AG04450 (cell line): ENCODE results near the gene SAE1. TPM values are rescaled to one million over a fixed set of nuclear protein-coding genes. Genes with fewer than 3 reads are reported as not detected.

ENCODE experiments used
- CTCF ChIA-PET: fragments of 300-600, 350-600 bp; formaldehyde crosslinking; extraction: SDS; loops from one replicate; lab custom pipeline; 2022; ENCODE audit warnings: antibody characterized with exemption, inconsistent platforms; lab: Charles Lee
- POLR2A ChIA-PET: fragments of 350-600 bp; formaldehyde crosslinking; extraction: SDS; loops from one replicate; lab custom pipeline; 2021; ENCODE audit warnings: antibody characterized with exemption, inconsistent platforms; lab: Yijun Ruan, JAX
- DNase-seq: peaks from one replicate; pipeline ENCODE4 v3.0.0-alpha.2; 2011; ENCODE audit warnings: low read depth, low spot score
- H3K27ac ChIP-seq: one replicate; pipeline ENCODE4 v1.5.1; 2012; ENCODE audit warnings: low read depth, low read length, control low read depth
- H3K27me3 ChIP-seq: one replicate; pipeline ENCODE4 v1.6.0; 2012; ENCODE audit warnings: low read length; ENCODE audit not compliant: control insufficient read depth, insufficient read depth
- H3K4me3 ChIP-seq: 2 replicates; pipeline ENCODE4 v1.5.1; 2011; ENCODE audit warnings: mild to moderate bottlenecking, low read depth, low read length, control low read depth
- H3K9me3 ChIP-seq: 2 replicates; pipeline ENCODE4 v1.5.1; 2012; ENCODE audit warnings: low read length; ENCODE audit not compliant: control insufficient read depth, insufficient read depth
- polyA plus RNA-seq: library from polyadenylated mRNA; depleted of rRNA; stranded (reverse); fragments of >200 nt; gene quantifications from 2 replicates; pipeline ENCODE4 v1.2.3, GENCODE V29; 2011
- TF ChIP-seq, protein P1 (sequence below): IDR thresholded peaks from 2 replicates; pipeline ENCODE4 v1.5.1; 2011; ENCODE audit warnings: low read depth, low read length, control low read depth, inconsistent platforms

Gene SAE1
- polyA plus RNA-seq, 1 experiment: 165 TPM

DNA sequence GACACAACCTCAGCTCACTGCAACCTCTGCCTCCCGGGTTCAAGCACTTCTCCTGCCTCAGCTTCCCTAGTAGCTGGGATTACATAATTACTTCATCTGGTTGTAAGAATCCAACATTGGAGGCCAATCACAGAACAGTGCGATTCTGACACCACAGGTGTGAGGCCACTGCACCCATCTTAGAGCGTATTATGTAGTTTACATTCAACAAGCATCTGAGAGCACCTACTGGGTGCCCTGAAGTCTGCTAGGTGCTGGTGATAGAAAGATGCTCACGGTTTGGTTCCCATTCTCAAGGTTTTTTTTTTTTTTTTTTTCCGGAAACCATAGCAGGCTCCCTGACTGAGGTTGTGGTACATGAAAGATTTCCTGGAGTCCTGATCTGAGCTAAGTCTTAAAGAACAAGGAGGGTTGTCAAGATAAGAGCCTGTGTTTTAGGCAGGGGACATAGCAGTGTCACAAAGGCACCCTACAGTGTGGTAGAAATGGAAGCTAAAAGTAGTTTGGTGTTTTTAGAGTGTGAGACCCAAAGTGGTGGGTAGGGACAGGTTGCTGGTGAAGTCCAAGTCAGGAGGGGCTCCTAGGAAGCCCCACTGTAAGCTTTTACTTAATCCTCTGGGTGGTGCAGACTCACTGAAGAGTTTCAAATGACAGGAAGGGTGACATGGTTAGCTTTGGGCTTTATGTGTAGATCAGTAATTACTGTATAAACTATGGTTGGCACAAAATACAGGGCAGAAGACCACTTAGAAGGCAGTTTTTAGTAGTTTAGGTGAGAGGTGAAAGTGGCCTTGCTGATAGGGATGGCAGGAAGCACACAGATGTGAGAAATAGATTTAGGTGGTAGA lies 15.2 kb downstream of the SAE1 start:
- Histone ChIP-seq H3K27ac (no peak overlapping the region), H3K4me3 (no peak overlapping the region), H3K27me3 (no peaks in the 10 kb centered on the region), H3K9me3 (no peaks in the 10 kb centered on the region)
- DNase-seq: no peak
- CTCF ChIA-PET: interaction anchor here (0.5 to 12.7 kb wide), 5 partner anchors 12 to 282 kb away, joined by 3 to 351 read pairs (median 4); partner anchors contain the start of gene SAE1
- TF ChIP-seq, protein P1, sequence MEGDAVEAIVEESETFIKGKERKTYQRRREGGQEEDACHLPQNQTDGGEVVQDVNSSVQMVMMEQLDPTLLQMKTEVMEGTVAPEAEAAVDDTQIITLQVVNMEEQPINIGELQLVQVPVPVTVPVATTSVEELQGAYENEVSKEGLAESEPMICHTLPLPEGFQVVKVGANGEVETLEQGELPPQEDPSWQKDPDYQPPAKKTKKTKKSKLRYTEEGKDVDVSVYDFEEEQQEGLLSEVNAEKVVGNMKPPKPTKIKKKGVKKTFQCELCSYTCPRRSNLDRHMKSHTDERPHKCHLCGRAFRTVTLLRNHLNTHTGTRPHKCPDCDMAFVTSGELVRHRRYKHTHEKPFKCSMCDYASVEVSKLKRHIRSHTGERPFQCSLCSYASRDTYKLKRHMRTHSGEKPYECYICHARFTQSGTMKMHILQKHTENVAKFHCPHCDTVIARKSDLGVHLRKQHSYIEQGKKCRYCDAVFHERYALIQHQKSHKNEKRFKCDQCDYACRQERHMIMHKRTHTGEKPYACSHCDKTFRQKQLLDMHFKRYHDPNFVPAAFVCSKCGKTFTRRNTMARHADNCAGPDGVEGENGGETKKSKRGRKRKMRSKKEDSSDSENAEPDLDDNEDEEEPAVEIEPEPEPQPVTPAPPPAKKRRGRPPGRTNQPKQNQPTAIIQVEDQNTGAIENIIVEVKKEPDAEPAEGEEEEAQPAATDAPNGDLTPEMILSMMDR: no peak
- POLR2A ChIA-PET: interaction anchor here (0.8 kb wide), 1 partner anchor 80 kb away, joined by 3 read pairs; no protein-coding TSS in a partner anchor

DNA sequence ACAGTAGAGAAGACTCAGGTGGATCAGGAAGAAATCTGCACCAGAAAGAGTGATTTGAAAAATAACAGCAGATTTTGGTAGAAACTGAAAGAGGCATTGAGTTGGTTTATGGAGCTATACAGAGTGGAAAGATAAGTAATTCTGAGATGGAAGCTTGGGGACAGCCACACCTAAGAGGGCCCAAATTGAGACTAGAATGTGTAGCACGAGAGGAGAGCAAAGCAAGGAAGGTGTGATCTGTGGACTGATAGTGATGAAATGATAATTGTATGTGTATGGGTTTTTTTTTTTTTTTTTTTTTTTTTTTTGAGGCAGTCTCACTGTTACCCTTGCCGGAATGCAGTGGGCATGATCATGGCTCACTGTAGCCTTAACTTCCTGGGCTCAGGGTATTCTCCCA lies 16.3 kb downstream of the SAE1 start:
- CTCF ChIA-PET: interaction anchor here (0.7 to 12.7 kb wide), 3 partner anchors 67 to 419 kb away, joined by 3 to 351 read pairs (median 3); no protein-coding TSS in a partner anchor
- Histone ChIP-seq H3K27me3 (no peaks in the 10 kb centered on the region), H3K4me3 (no peak overlapping the region)

DNA sequence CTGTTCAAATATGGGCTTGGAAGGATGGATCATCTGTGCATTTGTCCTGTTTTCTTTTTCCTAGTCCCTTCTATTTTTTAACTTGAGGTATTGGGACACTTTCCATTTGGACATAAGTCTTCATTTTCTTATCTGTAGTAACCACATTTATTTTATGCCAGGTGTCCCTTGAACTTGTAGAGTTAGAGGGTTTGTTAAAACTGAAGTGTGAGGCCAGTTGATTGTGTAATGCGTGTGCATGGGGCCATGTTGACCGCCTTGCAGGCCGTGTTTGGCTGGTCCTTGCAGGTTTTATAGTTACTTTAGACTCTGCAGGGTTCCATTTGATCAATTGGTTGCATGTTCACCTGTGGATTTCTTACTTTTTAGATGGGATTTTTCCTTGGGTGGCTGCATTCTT lies 21.0 kb downstream of the SAE1 start:
- H3K27ac ChIP-seq: no peak overlapping the region
- CTCF ChIA-PET: interaction anchor here (6.7 to 12.7 kb wide), 2 partner anchors 59 to 94 kb away, joined by 58 to 351 read pairs; no protein-coding TSS in a partner anchor
- POLR2A ChIA-PET: interaction anchor here (0.7 kb wide), 1 partner anchor 45 kb away, joined by 3 read pairs; no protein-coding TSS in a partner anchor
- TF ChIP-seq, protein P1: no peak
- H3K27me3 ChIP-seq: no peaks in the 10 kb centered on the region
- no peaks in the 10 kb centered on the region for H3K9me3 ChIP-seq
- no peak overlapping the region for H3K4me3 ChIP-seq
- no peak for DNase-seq

More for the DNA sequence above, 16.3 kb downstream of the SAE1 start:
- TF ChIP-seq, protein P1: no peak
- no peak for DNase-seq
- Histone ChIP-seq H3K27ac (no peak overlapping the region), H3K9me3 (no peaks in the 10 kb centered on the region)
- POLR2A ChIA-PET: interaction anchor here (0.6 kb wide), 1 partner anchor 91 kb away, joined by 3 read pairs; no protein-coding TSS in a partner anchor

DNA sequence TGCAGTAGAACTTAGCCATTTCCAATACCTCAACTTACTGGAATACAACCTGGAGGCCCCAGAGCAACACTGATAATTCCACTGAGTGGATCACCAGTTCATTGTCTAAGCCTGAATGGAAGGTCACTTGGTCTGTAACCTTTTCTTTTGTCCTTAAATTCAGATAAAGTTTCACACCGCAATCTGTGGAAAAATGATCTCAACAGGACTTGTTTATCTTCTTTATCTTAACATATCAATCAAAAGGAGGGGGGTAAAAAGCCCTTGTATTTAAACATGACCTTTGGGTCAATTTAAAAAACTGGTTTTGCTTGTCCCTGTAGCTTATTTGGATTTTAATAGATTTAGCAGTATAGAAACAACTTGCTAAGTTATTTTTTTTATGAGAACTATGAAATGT lies 21.6 kb downstream of the SAE1 start:
- ChIA-PET POLR2A (no interaction called here), CTCF (interaction anchor here (0.6 to 12.7 kb wide), 4 partner anchors 58 to 139 kb away, joined by 3 to 351 read pairs (median 30); no protein-coding TSS in a partner anchor)
- TF ChIP-seq, protein P1: no peak
- H3K9me3 ChIP-seq: no peaks in the 10 kb centered on the region
- no peak for DNase-seq
- no peak overlapping the region for H3K27ac ChIP-seq
- H3K27me3 ChIP-seq: no peaks in the 10 kb centered on the region
- no peak overlapping the region for H3K4me3 ChIP-seq
